H1 (cell line): ENCODE measurements around the gene PDE4B. TPM values are rescaled to one million over a fixed set of nuclear protein-coding genes. Genes with fewer than 3 reads are reported as not detected.

ENCODE experiments used
- ATF2 ChIP-seq: IDR thresholded peaks from 2 replicates; pipeline ENCODE4 v1.6.1; 2012; ENCODE audit warnings: low read length, inconsistent platforms
- RNF2 ChIP-seq: fragments of 200-900, 300-1000 bp; sonication (generic); IDR thresholded peaks from 2 replicates; pipeline ENCODE4 v1.7.1; 2016; ENCODE audit warnings: borderline replicate concordance, low read depth, mild to moderate bottlenecking, antibody characterized with exemption, low read length; ENCODE audit not compliant: poor library complexity, severe bottlenecking; ENCODE audit errors: missing control alignments
- polyA plus RNA-seq, 7 experiments: library from polyadenylated mRNA; depleted of rRNA in 3 of 7; stranded (reverse) in 5 of 7; unstranded in 2 of 7; fragments of >200 nt in 5 of 7; fragments of 200-250 nt in 2 of 7; gene quantifications; 1 replicate in 5 of 7; 2 replicates in 1 of 7; 4 replicates in 1 of 7; pipeline versions ENCODE4 v1.2.1 to v1.2.3, GENCODE V29; 2011 to 2013; ENCODE audit warnings: missing spikeins in 2 of 7, mixed read lengths in 2 of 7
- total RNA-seq: library from RNA; stranded (reverse); fragmentation: NEBNext Ultra II Directional; extraction: Animal tissue kit (Norgen Biotek cat#: 25700); gene quantifications from 2 replicates; pipeline ENCODE4 v1.2.1, GENCODE V29; 2021

PDE4B gene
- total and polyA plus RNA-seq, 2 of the 8 experiments (the other 6 are each of a cell fraction or from before 2014, with no cell fraction given) = 5.0 to 15.1 TPM

GRCh38 chr1:66041654-66042053 lies 249.0 kb downstream of the PDE4B start (continued):
- TF ChIP-seq RNF2 (no peak), ATF2 (no peak)
